HG03378 (cell line): ENCODE measurements around the gene TOE1.
"Not testable (repeated sequence)": the region's sequence is repeated elsewhere in the genome, so short reads cannot be mapped to it uniquely, and the experiment has no call there.

Source experiments
- ATAC-seq: cut with Tn5 transposase; IDR thresholded peaks from one replicate; pipeline ENCODE4 v1.9.1; 2021; ENCODE audit warnings: mild to moderate bottlenecking, moderate library complexity; ENCODE audit not compliant: unreplicated experiment

Gene TOE1

GRCh38 chr1:45354838-45355237 is 14.9 kb downstream of the TOE1 start:
- ATAC-seq, result no peak

DNA sequence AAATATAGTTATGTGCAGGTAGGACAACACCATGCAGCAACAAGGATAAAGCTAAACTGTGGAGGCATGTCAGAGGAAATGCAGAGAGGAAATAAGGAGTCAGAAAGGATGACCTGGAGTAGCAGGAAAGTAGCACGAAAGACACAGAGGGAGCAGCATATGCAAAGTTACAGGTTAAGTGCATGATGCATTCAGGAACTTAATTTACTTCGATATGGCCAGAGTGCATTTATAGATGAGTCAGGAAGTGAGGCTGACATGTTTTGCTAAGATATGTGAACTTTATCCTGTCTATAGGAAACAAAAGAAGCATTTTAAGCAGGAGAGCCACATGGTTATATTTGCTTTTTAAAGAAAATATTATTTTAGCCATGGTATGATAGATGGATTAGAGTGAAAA is 15.7 kb downstream of the TOE1 start:
- ATAC-seq, result no peak

DNA sequence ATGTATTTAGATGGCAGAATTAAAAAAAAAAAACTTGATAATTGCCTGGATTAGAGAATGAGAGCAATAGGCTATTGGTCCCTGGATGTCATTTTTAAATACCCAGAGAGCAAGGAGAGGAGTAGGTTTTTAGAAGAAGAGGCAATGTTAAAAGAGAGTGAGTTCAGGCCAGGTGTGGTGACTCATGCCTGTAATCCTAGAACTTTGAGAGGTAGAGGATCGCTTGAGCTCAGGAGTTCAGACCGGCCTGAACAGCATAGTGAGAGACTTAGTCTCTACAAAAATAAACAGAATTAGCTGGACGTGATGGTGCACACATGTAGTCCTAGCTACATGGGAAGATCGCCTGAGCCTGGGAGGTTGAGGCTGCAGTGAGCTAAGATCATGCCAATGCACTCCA is 16.2 kb downstream of the TOE1 start:
- ATAC-seq, result no peak

GRCh38 chr1:45359882-45360513 is 20.0 kb downstream of the TOE1 start:
- ATAC-seq, result no peak

DNA sequence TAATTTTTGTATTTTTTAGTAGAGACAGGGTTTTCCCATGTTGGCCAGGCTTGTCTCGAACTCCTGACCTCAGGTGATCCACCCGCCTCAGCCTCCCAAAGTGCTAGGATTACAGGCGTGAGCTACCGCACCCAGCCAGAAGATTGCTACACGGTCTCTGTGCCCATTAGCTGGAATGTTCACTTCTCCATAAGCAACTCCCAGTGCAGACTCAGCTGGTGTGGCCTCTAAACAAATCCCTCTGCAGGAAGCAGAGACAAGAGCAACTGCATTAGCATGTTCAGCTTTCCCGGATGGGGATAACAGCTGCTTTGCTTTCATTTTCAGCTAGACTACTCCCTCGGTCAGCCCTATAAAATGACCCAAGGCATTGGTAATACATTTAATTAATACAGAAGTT is 21.0 kb downstream of the TOE1 start:
- ATAC-seq, result not testable (repeated sequence)

GRCh38 chr1:45364294-45364693 is 24.3 kb downstream of the TOE1 start:
- ATAC-seq, result no peak

GRCh38 chr1:45365051-45365450 is 25.1 kb downstream of the TOE1 start:
- ATAC-seq, result peak; percentile 77

DNA sequence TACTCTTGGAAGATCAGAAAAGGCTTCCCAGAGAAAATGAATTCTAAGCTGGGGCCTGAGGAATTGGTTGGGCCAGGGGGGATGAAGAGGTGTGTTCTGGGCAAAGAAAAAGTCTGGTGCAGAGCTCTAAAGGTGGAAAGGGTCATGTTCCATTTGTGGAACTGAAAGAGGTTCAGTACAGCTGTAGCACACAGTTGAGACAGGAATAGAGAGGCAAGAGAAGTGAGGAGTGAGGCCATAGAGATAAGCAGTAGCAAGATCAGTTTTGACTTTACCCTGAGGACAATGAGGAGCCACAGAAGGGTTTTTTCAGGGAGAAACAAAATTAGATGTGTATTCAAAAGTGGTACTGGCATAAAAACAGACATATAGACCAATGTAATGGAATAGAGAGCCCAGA is 30.6 kb downstream of the TOE1 start:
- ATAC-seq, result peak; percentile 59

GRCh38 chr1:45373573-45373972 is 33.6 kb downstream of the TOE1 start:
- ATAC-seq, result no peak

- no peak for ATAC-seq
Observed at GRCh38 chr1:45375104-45376090, 35.4 kb downstream of the TOE1 start.

- ATAC-seq, result no peak
Observed at GRCh38 chr1:45378184-45378583, 38.2 kb downstream of the TOE1 start.

GRCh38 chr1:45379524-45379923 is 39.6 kb downstream of the TOE1 start:
- no peak for ATAC-seq

GRCh38 chr1:45380125-45380524 is 40.2 kb downstream of the TOE1 start:
- ATAC-seq, result no peak

GRCh38 chr1:45380730-45381129 is 40.8 kb downstream of the TOE1 start:
- no peak for ATAC-seq

GRCh38 chr1:45381243-45381642 is 41.3 kb downstream of the TOE1 start:
- no peak for ATAC-seq

GRCh38 chr1:45383191-45383590 is 43.2 kb downstream of the TOE1 start:
- no peak for ATAC-seq

- ATAC-seq, result not testable (repeated sequence)
Observed at GRCh38 chr1:45384213-45384612, 44.2 kb downstream of the TOE1 start.

- ATAC-seq, result no peak
Observed at GRCh38 chr1:45385302-45385701, 45.3 kb downstream of the TOE1 start.

DNA sequence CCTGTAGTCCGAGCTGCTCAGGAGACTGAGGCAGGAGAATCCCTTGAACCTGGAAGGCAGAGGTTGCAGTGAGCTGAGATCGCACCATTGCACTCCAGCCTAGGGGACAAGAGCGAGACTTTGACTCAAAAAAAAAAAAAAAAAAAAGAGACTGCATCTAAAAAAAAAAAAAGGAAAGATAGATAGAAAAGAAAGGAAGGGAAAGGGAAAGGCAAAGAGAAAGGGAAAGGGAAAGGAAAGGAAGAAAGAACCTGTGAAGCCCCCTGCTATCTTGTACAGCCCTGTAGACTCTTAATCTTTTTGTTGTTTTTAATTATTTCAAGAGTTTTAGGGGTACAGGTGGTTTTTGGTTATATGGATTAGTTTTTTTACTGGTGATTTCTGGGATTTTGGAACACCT is 46.2 kb downstream of the TOE1 start:
- ATAC-seq, result no peak
